GM12872 (cell line): ENCODE measurements around the gene PDE8A.

Source experiments
- TF ChIP-seq, protein P1 (sequence below): IDR thresholded peaks from 3 replicates; pipeline ENCODE4 v1.5.1; 2011; ENCODE audit warnings: low read depth, mild to moderate bottlenecking, low read length, moderate library complexity; ENCODE audit not compliant: insufficient read depth

PDE8A gene

GRCh38 chr15:85174521-85174920, 192.9 kb downstream of the PDE8A start:
- TF ChIP-seq, protein P1, sequence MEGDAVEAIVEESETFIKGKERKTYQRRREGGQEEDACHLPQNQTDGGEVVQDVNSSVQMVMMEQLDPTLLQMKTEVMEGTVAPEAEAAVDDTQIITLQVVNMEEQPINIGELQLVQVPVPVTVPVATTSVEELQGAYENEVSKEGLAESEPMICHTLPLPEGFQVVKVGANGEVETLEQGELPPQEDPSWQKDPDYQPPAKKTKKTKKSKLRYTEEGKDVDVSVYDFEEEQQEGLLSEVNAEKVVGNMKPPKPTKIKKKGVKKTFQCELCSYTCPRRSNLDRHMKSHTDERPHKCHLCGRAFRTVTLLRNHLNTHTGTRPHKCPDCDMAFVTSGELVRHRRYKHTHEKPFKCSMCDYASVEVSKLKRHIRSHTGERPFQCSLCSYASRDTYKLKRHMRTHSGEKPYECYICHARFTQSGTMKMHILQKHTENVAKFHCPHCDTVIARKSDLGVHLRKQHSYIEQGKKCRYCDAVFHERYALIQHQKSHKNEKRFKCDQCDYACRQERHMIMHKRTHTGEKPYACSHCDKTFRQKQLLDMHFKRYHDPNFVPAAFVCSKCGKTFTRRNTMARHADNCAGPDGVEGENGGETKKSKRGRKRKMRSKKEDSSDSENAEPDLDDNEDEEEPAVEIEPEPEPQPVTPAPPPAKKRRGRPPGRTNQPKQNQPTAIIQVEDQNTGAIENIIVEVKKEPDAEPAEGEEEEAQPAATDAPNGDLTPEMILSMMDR: no peak

- TF ChIP-seq, protein P1: no peak
These were observed 196.7 kb downstream of the PDE8A start for GRCh38 chr15:85178308-85178707.

GRCh38 chr15:85179700-85180099, 198.0 kb downstream of the PDE8A start:
- TF ChIP-seq, protein P1: no peak
